ENCODE measurements around the gene KCNQ1. TPM values are rescaled to one million over a fixed set of nuclear protein-coding genes. Genes with fewer than 3 reads are reported as not detected.

KCNQ1 gene
- polyA plus RNA-seq, 1 donor from 2014 or later: not detected

- no peaks in the 10 kb centered on the region for H4K20me1 ChIP-seq (ENCODE audit: insufficient read depth)
- H3K36me3 ChIP-seq (ENCODE audit: insufficient read depth, low read length): no peaks in the 10 kb centered on the region
- TF ChIP-seq POLR2AphosphoS5 (IDR thresholded peaks at IDR 0.05) (no peak), REST (IDR thresholded peaks at IDR 0.05; ENCODE audit: borderline replicate concordance) (no peak), SMC3 (conservative IDR thresholded peaks at IDR 0.05; ENCODE audit: poor library complexity) (peak; percentile 99), EZH2 (IDR thresholded peaks at IDR 0.05; ENCODE audit: borderline replicate concordance, insufficient read depth, low read length, poor library complexity, severe bottlenecking) (no peak), MXI1 (conservative IDR thresholded peaks at IDR 0.05; ENCODE audit: poor library complexity, severe bottlenecking) (no peak), TAF1 (IDR thresholded peaks at IDR 0.05; ENCODE audit: low read depth) (no peak), CTCF (IDR thresholded peaks at IDR 0.05; ENCODE audit: poor library complexity, severe bottlenecking) (peak; percentile 98), EP300 (conservative IDR thresholded peaks at IDR 0.05; ENCODE audit: poor library complexity, severe bottlenecking) (peak; percentile 15), RAD21 (conservative IDR thresholded peaks at IDR 0.05) (peak; percentile 97)
- H3K4me3 ChIP-seq (ENCODE audit: low read length): peak overlapping the region; percentile 33
- peak overlapping the region; percentile 45 for H3K9ac ChIP-seq (ENCODE audit: low read length)
- H3F3A ChIP-seq (ENCODE audit: insufficient read depth, low read length, poor library complexity, severe bottlenecking): no peaks in the 10 kb centered on the region
- no peaks in the 10 kb centered on the region for H3K9me2 ChIP-seq (ENCODE audit: insufficient read depth, low read length)
- no peak overlapping the region for H3K4me2 ChIP-seq (ENCODE audit: low read length)
- no peaks in the 10 kb centered on the region for H3K9me3 ChIP-seq (ENCODE audit: low read length)
- H3K27ac ChIP-seq (ENCODE audit: low read length): no peak overlapping the region
- no peaks in the 10 kb centered on the region for H3K79me2 ChIP-seq (replicated peaks; ENCODE audit: insufficient read depth, low read length)
- H2AFZ ChIP-seq (ENCODE audit: low read depth, low read length): no peak overlapping the region
- no peaks in the 10 kb centered on the region for H3K27me3 ChIP-seq (ENCODE audit: insufficient read depth, low read depth, low read length)
Observed at GRCh38 chr11:2892215-2892966, 447.6 kb downstream of the KCNQ1 start.

- H3K4me3 ChIP-seq (ENCODE audit: low read length): peak overlapping the region; percentile 33
- H3F3A ChIP-seq (ENCODE audit: insufficient read depth, low read length, poor library complexity, severe bottlenecking): no peaks in the 10 kb centered on the region
- no peak overlapping the region for H3K4me2 ChIP-seq (ENCODE audit: low read length)
- no peaks in the 10 kb centered on the region for H3K79me2 ChIP-seq (replicated peaks; ENCODE audit: insufficient read depth, low read length)
- no peaks in the 10 kb centered on the region for H3K9me2 ChIP-seq (ENCODE audit: insufficient read depth, low read length)
- H3K9ac ChIP-seq (ENCODE audit: low read length): peak overlapping the region; percentile 45
- no peaks in the 10 kb centered on the region for H3K36me3 ChIP-seq (ENCODE audit: insufficient read depth, low read length)
- H3K27ac ChIP-seq (ENCODE audit: low read length): no peak overlapping the region
- no peaks in the 10 kb centered on the region for H3K9me3 ChIP-seq (ENCODE audit: low read length)
- no peaks in the 10 kb centered on the region for H3K27me3 ChIP-seq (ENCODE audit: insufficient read depth, low read depth, low read length)
- H2AFZ ChIP-seq (ENCODE audit: low read depth, low read length): no peak overlapping the region
- no peak for TF ChIP-seq CTCF (IDR thresholded peaks at IDR 0.05; ENCODE audit: poor library complexity, severe bottlenecking)
- no peak for TF ChIP-seq RAD21 (conservative IDR thresholded peaks at IDR 0.05)
- TF ChIP-seq SMC3 (conservative IDR thresholded peaks at IDR 0.05; ENCODE audit: poor library complexity): no peak
- TF ChIP-seq POLR2AphosphoS5 (IDR thresholded peaks at IDR 0.05): no peak
- no peaks in the 10 kb centered on the region for H4K20me1 ChIP-seq (ENCODE audit: insufficient read depth)
Observed at GRCh38 chr11:2892967-2893528, 448.2 kb downstream of the KCNQ1 start.

Measured in neural cell (in vitro differentiated cells).